ENCODE results near the gene USP5. TPM values are rescaled to one million over a fixed set of nuclear protein-coding genes. Genes with fewer than 3 reads are reported as not detected.
A peak's percentile ranks its signal among the peaks of the same experiment; 100 is the strongest.

The USP5 gene
- polyA plus RNA-seq, 3 donors = 28.0 to 32.4 (median 29.9) TPM

DNA sequence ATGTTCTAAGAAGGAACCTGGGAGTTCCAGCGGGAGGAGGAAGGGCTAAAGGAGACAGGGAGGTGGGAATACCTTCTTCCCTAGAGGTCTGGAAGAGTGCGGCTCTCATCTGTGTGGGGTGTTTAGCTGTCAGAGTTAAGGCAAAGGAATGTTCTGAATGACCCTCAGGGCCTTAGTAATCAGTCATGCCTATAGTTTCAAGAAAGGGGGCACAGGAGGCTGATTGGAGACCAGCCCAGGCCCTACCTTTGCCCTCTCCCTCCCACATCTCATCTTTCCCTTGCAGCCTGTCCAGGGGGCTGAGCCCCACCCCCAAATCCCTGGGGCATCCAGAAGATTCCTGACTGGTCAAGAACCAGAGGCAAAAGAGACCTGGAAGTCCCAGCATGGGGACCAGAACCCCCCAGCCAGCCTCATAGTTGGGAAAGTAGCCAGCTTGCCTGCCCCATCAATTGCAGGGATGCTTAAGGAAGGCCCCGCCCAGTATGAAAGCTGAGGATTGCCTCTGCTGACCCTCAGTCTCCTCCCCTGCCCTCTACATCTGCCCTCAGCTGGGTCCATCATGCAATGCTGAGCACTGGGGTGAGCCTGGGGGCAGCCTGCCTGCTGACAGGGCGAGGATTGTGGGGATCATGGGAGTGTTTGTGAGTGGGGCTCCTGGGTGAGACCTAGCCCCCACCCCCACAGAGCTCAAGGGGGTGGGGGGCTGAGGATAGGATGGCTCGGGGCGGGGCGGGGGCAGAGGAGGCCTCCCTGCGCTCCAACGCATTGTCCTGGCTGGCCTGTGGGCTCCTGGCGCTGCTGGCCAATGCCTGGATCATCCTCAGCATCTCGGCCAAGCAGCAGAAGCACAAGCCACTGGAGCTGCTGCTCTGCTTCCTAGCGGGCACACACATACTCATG, 28.5 kb upstream of the USP5 start:
- H3K9me3 ChIP-seq (replicated peaks in 1 of 2; ENCODE audit: control insufficient read depth in 1 of 2, insufficient read depth in 1 of 2, low read length in 2 of 2) = no peaks in the 10 kb centered on the region
- Mint-ChIP-seq H3K4me1 (peaks cover 45% of the 10 kb centered on the region), H3K4me3 (peak overlapping the region in 1 of 2 donors; percentile 65), H3K27me3 (ENCODE audit: low read depth in 3 of 3) (peaks cover 27 to 43% (median 28%) of the 10 kb centered on the region in 3 donors), H3K9me3 (peaks cover 0 to 7% (median 4%) of the 10 kb centered on the region in 7 donors), H3K27ac (no peak overlapping the region), H3K36me3 (peaks cover 39% of the 10 kb centered on the region in 2 donors)
- DNase-seq = no peak
- H3K9ac ChIP-seq (ENCODE audit: insufficient read depth, low read length, poor library complexity, severe bottlenecking) = no peak overlapping the region
- H3K27me3 ChIP-seq (ENCODE audit: control insufficient read depth in 2 of 2, insufficient read depth in 2 of 2, low read length in 2 of 2) = peaks cover 2 to 31% of the 10 kb centered on the region in 2 donors
- TF ChIP-seq, protein P1, sequence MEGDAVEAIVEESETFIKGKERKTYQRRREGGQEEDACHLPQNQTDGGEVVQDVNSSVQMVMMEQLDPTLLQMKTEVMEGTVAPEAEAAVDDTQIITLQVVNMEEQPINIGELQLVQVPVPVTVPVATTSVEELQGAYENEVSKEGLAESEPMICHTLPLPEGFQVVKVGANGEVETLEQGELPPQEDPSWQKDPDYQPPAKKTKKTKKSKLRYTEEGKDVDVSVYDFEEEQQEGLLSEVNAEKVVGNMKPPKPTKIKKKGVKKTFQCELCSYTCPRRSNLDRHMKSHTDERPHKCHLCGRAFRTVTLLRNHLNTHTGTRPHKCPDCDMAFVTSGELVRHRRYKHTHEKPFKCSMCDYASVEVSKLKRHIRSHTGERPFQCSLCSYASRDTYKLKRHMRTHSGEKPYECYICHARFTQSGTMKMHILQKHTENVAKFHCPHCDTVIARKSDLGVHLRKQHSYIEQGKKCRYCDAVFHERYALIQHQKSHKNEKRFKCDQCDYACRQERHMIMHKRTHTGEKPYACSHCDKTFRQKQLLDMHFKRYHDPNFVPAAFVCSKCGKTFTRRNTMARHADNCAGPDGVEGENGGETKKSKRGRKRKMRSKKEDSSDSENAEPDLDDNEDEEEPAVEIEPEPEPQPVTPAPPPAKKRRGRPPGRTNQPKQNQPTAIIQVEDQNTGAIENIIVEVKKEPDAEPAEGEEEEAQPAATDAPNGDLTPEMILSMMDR (IDR thresholded peaks at IDR 0.05) = no peak
- peaks cover 40% of the 10 kb centered on the region for H4K20me1 ChIP-seq (ENCODE audit: insufficient read depth, low read length)
- no peak overlapping the region for H3K27ac ChIP-seq (ENCODE audit: low read depth in 1 of 2, low read length in 2 of 2)
- peaks cover 15 to 18% of the 10 kb centered on the region in 2 donors for H3K36me3 ChIP-seq (replicated peaks in 1 of 2; ENCODE audit: control insufficient read depth in 1 of 2, insufficient read depth in 2 of 2, low read length in 2 of 2)
- no peak overlapping the region for H2AFZ ChIP-seq (ENCODE audit: insufficient read depth, low read depth, low read length, poor library complexity, severe bottlenecking)
- intact Hi-C loops (cut with micrococcal nuclease) = loop anchor here in 1 of 2 donors (2.0 to 5.0 kb wide), 2 partner anchors 69 to 206 kb away; no protein-coding TSS in a partner anchor
- WGBS (ENCODE audit: insufficient coverage) = 100% methylated on average over 9 of the region's 12 CpGs
- peaks cover 27 to 50% of the 10 kb centered on the region in 2 donors for H3K4me1 ChIP-seq (ENCODE audit: control insufficient read depth in 1 of 2, insufficient read depth in 2 of 2, low read length in 2 of 2)
- no peak overlapping the region for H3K4me3 ChIP-seq (replicated peaks in 1 of 3; ENCODE audit: low read depth in 2 of 3, low read length in 3 of 3)
- no peak overlapping the region for H3K4me2 ChIP-seq (replicated peaks; ENCODE audit: extremely low read depth, low read length, poor library complexity, severe bottlenecking)
- peaks cover 5% of the 10 kb centered on the region for H3K79me2 ChIP-seq (ENCODE audit: insufficient read depth, low read length)

DNA sequence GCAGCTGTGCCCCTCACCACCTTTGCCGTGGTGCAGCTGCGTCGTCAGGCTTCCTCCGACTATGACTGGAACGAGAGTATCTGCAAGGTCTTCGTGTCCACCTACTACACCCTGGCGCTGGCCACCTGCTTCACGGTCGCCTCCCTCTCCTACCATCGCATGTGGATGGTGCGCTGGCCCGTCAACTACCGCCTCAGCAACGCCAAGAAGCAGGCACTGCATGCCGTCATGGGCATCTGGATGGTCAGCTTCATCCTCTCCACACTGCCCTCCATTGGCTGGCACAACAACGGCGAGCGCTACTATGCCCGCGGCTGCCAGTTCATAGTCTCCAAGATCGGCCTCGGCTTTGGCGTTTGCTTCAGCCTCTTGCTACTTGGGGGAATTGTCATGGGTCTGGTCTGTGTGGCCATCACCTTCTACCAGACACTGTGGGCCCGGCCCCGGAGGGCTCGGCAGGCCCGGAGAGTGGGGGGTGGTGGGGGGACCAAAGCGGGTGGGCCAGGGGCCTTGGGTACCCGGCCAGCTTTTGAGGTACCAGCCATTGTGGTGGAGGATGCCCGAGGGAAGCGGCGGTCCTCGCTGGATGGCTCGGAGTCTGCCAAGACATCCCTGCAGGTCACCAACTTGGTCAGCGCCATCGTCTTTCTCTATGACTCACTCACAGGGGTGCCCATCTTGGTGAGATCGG, 27.7 kb upstream of the USP5 start:
- Mint-ChIP-seq H3K27me3 (ENCODE audit: low read depth in 3 of 3) (peaks cover 33 to 49% (median 34%) of the 10 kb centered on the region in 3 donors), H3K4me1 (peaks cover 50% of the 10 kb centered on the region), H3K4me3 (peak overlapping the region in 1 of 2 donors; percentile 54), H3K9me3 (peaks cover 0 to 12% (median 8%) of the 10 kb centered on the region in 7 donors), H3K27ac (peak overlapping the region in 1 of 7 donors; percentile 45), H3K36me3 (peaks cover 31 to 37% of the 10 kb centered on the region in 2 donors)
- peaks cover 33 to 58% of the 10 kb centered on the region in 2 donors for H3K4me1 ChIP-seq (ENCODE audit: control insufficient read depth in 1 of 2, insufficient read depth in 2 of 2, low read length in 2 of 2)
- H3K9ac ChIP-seq (ENCODE audit: insufficient read depth, low read length, poor library complexity, severe bottlenecking) = no peak overlapping the region
- peaks cover 6 to 36% of the 10 kb centered on the region in 2 donors for H3K27me3 ChIP-seq (ENCODE audit: control insufficient read depth in 2 of 2, insufficient read depth in 2 of 2, low read length in 2 of 2)
- H3K4me2 ChIP-seq (replicated peaks; ENCODE audit: extremely low read depth, low read length, poor library complexity, severe bottlenecking) = no peak overlapping the region
- H3K79me2 ChIP-seq (ENCODE audit: insufficient read depth, low read length) = peaks cover 5% of the 10 kb centered on the region
- H3K4me3 ChIP-seq (replicated peaks in 1 of 3; ENCODE audit: low read depth in 2 of 3, low read length in 3 of 3) = no peak overlapping the region
- intact Hi-C loops (cut with micrococcal nuclease) = loop anchor here in 1 of 2 donors (5.0 kb wide), 1 partner anchor 207 kb away; no protein-coding TSS in a partner anchor
- WGBS (ENCODE audit: insufficient coverage) = 96% methylated on average over 26 of the region's 37 CpGs
- peaks cover 10% of the 10 kb centered on the region in 2 donors for H3K36me3 ChIP-seq (replicated peaks in 1 of 2; ENCODE audit: control insufficient read depth in 1 of 2, insufficient read depth in 2 of 2, low read length in 2 of 2)
- no peak overlapping the region for H2AFZ ChIP-seq (ENCODE audit: insufficient read depth, low read depth, low read length, poor library complexity, severe bottlenecking)
- peaks cover 32% of the 10 kb centered on the region for H4K20me1 ChIP-seq (ENCODE audit: insufficient read depth, low read length)
- H3K27ac ChIP-seq (ENCODE audit: low read depth in 1 of 2, low read length in 2 of 2) = no peak overlapping the region
- TF ChIP-seq, protein P1 (IDR thresholded peaks at IDR 0.05) = no peak
- peaks cover 0 to under 1% of the 10 kb centered on the region in 2 donors for H3K9me3 ChIP-seq (replicated peaks in 1 of 2; ENCODE audit: control insufficient read depth in 1 of 2, insufficient read depth in 1 of 2, low read length in 2 of 2)
- no peak for DNase-seq

All from CD14-positive monocyte (primary cell).